ENCODE results near the gene CDKN2D.

DNA sequence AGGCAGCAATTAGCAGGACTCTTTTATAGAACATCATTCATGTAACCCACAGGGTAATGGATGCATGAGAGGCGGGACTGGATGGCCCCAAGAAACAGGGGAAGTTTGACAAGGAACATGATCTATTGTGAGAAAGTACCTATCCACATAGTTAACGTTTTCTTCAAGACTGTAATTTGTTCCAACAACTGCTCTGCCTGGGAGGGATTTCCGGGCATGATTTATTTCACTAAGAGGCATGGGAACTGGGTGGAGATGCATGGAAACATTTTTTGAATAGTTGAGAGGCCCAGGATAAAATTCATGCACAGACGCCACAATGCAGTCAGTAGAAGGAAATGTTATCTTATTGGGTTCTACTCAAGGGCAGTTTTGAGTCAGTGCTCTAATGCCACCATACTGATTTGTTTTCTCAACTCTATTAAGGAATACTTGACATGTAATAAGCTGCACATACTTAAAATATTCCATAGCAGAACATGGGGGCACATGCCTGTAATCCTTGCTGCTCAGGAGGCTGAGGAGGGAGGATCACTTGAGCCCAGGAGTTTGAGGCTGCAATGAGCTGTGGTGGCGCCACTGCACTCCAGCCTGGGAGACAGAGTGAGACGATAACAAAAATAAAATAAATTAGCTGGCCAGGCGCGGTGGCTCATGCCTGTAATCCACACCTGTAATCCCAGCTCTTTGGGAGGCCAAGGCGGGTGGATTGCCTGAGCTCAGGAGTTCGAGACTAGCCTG, 35.0 kb downstream of the CDKN2D start:
- TF ChIP-seq, protein P1, sequence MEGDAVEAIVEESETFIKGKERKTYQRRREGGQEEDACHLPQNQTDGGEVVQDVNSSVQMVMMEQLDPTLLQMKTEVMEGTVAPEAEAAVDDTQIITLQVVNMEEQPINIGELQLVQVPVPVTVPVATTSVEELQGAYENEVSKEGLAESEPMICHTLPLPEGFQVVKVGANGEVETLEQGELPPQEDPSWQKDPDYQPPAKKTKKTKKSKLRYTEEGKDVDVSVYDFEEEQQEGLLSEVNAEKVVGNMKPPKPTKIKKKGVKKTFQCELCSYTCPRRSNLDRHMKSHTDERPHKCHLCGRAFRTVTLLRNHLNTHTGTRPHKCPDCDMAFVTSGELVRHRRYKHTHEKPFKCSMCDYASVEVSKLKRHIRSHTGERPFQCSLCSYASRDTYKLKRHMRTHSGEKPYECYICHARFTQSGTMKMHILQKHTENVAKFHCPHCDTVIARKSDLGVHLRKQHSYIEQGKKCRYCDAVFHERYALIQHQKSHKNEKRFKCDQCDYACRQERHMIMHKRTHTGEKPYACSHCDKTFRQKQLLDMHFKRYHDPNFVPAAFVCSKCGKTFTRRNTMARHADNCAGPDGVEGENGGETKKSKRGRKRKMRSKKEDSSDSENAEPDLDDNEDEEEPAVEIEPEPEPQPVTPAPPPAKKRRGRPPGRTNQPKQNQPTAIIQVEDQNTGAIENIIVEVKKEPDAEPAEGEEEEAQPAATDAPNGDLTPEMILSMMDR (conservative IDR thresholded peaks at IDR 0.05): no peak
- TF ChIP-seq ZFX (IDR thresholded peaks at IDR 0.05): no peak
